LHCN-M2 (cell line): Measurements from ENCODE around the gene TMX1. TPM values are rescaled to one million over a fixed set of nuclear protein-coding genes. Genes with fewer than 3 reads are reported as not detected.
A peak's percentile ranks its signal among the peaks of the same experiment; 100 is the strongest.
"Not testable (repeated sequence)": the region's sequence is repeated elsewhere in the genome, so short reads cannot be mapped to it uniquely, and the experiment has no call there.

Experiments
- DNase-seq: peaks from one replicate; pipeline ENCODE4 v3.0.0-alpha.2; 2012; ENCODE audit warnings: low read depth
- polyA plus RNA-seq: library from polyadenylated mRNA; unstranded; fragments of >200 nt; gene quantifications from one replicate; pipeline ENCODE4 v1.2.1, GENCODE V29; 2012; ENCODE audit warnings: missing spikeins
- total RNA-seq: library from RNA; depleted of rRNA; stranded (reverse); fragments of >200 nt; gene quantifications from 2 replicates; pipeline ENCODE4 v1.2.3, GENCODE V29; 2014; rRNA removed

The TMX1 gene, protein sequence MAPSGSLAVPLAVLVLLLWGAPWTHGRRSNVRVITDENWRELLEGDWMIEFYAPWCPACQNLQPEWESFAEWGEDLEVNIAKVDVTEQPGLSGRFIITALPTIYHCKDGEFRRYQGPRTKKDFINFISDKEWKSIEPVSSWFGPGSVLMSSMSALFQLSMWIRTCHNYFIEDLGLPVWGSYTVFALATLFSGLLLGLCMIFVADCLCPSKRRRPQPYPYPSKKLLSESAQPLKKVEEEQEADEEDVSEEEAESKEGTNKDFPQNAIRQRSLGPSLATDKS
- total RNA-seq: 85.6 and 93.9 TPM in 2 replicates
- 17.4 TPM for polyA plus RNA-seq

GRCh38 chr14:51239813-51240803 is at the start of gene TMX1:
TMX1 (plus strand) TSS chr14:51240247; CDS start chr14:51240293, 46 bp downstream.
- DNase-seq: peak; percentile 100

DNA sequence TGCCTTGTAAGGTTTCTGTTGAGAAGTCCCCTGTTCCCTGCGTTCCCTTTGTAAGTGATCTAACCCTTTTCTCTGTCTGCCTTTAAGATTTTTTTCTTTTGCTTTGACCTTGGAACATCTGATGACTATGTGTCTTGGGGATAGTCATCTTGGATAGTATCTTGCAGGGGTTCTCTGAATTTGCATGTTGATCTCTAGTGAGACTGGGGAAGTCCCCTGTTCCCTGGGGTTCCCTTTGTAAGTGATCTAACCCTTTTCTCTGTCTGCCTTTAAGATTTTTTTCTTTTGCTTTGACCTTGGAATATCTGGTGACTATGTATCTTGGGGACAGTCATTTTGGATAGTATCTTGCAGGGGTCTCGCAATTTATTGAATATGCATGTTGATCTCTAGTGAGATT is 38.2 kb upstream of the TMX1 start:
- no peak for DNase-seq

DNA sequence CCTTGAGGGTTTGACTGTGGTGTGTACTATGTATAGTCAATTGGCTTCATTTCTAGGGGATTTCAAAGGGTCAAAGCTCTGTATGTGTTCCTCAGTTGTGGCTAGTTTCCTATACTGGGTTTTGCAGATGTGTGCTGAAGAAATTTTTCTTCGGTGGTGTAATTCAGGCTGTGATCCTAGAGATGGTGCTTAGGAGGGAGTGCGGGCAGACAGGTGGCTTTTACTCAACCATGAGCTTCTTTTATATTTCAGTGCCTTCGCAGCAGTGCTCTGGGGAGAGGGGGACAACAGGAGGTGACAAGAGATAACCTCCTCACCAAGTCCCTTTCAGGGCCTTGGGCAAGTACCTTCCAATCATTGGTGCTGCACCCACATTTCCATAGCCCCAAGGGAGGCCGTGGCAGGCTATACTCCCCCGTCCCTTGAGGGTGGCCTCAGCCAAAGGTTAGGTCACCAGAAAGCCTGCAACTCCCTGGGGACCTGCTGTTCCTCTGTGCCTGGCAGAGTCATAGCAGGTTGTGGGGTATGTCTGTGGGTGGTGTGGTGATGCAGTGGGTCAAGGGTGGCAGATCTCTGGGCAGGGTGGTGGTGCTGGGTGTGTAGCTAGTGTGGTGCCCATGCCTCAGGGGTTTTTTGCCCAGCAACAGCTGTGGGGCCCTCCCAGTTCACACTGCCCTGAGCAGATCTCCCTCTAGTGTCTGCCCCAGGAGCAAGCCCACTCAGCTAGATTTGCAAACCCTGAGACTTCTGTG is 37.0 kb upstream of the TMX1 start:
- peak; percentile 32 for DNase-seq

- no peak for DNase-seq
Measured at GRCh38 chr14:51203881-51204280, 36.2 kb upstream of the TMX1 start.

DNA sequence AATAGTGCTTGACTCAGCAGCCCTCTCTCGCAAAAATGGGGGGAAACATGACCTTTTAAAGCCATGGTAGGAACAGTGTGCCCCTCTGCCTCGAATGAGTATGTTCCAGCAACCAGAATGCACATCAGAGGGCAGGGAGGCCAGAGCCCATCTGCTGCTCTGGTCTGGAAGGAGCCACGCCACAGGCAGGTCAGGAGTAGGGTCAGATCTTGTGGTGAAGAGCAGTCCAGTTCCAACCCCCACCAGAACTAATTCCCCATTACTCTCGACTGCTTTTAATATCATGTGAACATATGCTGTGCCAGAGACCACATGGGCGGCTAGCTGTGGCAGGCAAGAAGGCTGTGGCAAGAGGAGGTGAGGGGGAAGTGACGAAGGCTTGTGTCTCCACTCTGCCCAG is 34.6 kb upstream of the TMX1 start:
- peak; percentile 98 for DNase-seq

- no peak for DNase-seq
Measured at GRCh38 chr14:51206462-51206861, 33.6 kb upstream of the TMX1 start.

- DNase-seq: no peak
Measured at GRCh38 chr14:51207621-51208020, 32.4 kb upstream of the TMX1 start.

DNA sequence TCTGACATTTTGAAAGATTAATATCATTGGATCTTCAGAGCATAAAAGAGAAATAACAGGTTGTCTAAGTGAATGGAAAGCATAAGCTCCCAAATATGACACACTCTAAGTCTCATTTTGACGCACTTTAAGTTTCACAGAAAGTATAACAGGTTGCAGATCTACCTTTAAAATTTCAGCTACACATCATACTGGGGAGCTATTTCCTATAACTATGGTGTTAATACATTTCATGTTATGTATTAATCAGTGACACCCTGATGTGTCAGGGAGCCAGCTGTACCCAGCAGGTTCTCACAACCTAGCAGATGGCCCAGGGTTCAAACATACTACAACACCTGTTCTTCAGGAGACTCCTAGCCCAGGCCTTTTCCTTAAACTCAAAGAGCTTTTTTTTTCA is 31.1 kb upstream of the TMX1 start:
- DNase-seq: no peak

DNA sequence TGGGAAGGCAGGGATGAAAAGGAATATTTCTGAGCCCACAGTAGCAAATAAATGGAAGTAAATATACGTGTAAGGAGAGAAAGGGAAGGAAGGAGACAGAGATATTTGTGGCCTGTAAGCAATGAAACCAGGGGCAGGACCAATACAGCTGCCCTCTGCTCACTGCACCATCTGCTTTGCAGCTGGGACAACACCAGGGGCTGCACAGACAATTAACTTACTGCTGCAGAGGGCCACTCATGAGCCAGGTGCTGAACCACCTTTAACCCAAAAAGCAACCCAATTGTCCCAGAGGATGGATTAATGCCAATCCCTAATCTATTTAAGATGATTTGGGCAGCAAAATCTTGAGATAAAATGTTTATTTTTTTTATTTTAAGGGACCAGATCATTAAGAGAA is 30.6 kb upstream of the TMX1 start:
- peak; percentile 29 for DNase-seq

GRCh38 chr14:51210594-51210993 is 29.5 kb upstream of the TMX1 start:
- DNase-seq: no peak

GRCh38 chr14:51211149-51211548 is 28.9 kb upstream of the TMX1 start:
- DNase-seq: peak; percentile 56

- DNase-seq: no peak
Measured at GRCh38 chr14:51216602-51217001, 23.4 kb upstream of the TMX1 start.

- DNase-seq: peak; percentile 47
Measured at GRCh38 chr14:51219473-51220448, 20.3 kb upstream of the TMX1 start.

- not testable (repeated sequence) for DNase-seq
Measured at GRCh38 chr14:51223463-51223862, 16.6 kb upstream of the TMX1 start.

DNA sequence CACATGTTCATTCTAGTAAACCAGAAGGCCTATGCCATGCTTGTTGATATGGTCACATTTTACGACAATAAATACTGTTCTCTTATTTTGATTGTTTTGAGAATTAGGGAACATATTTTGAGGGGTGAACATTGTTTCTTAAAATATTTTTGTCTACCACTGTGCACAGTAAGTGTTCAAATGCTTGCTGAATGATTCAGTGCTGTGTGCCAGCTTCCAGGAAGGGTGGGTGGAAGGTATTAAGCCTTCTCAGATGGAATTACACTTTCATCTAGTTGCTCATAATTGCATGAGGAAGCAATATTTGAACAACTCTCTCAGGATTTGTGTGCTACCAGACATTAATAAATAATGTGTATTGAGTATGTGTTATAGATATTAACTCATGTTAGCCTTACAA is 15.5 kb upstream of the TMX1 start:
- DNase-seq: peak; percentile 24

- DNase-seq: no peak
Measured at GRCh38 chr14:51225751-51226150, 14.3 kb upstream of the TMX1 start.

GRCh38 chr14:51228391-51228790 is 11.7 kb upstream of the TMX1 start:
- no peak for DNase-seq

DNA sequence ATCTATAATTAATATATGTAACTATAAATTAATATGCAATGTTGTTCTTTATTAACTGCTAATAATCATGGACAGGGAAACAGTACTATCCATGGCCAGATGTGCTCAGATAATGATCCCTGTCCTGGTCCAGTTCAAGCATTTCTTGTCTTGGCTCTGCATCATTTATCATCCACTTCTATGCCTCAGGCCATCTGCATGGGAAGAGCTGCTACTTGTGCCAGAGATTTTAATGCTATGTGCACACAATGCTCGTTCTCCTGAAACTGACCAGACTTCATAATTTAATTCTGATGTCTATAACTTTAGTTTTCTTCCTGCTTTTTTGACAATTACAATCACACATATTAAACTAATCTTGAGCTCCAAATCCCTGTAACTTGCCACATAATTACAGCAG is 11.2 kb upstream of the TMX1 start:
- DNase-seq: no peak

GRCh38 chr14:51236314-51236713 is 3.7 kb upstream of the TMX1 start:
- peak; percentile 51 for DNase-seq

- DNase-seq: no peak
Measured at GRCh38 chr14:51240804-51241380, 845 bp downstream of the TMX1 start.
